ENCODE measurements around the gene PFKFB2. TPM values are rescaled to one million over a fixed set of nuclear protein-coding genes. Genes with fewer than 3 reads are reported as not detected.

PFKFB2 gene
- polyA plus RNA-seq, 1 donor (not counting 4 experiments of a cell fraction or from before 2014, with no cell fraction given): 12.2 TPM

DNA sequence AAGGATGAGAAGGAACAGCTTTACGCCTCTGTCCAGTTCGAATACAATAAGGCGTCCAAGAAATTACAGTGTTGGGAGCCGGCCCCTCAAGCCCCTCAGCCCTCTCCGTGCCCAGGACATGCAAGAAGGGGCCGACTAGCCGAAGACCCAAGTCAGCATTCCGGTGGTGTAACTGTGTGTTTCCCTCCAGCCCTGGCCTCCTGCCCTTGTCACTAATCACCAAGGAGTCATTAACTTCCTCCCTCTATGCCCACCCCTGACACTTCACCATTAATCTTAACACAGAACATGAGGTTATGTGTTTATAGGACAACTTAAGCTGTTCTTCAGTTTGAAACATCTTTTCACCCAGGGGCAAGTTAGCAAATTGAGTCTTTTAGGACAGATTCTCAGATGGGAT is 19.2 kb downstream of the PFKFB2 start:
- Histone ChIP-seq H2AFZ (ENCODE audit: control insufficient read depth, low read length) (no peak overlapping the region), H3K9me3 (ENCODE audit: control insufficient read depth, low read depth, low read length) (no peaks in the 10 kb centered on the region), H3K79me2 (ENCODE audit: control insufficient read depth, insufficient read depth, low read length) (no peaks in the 10 kb centered on the region), H3K27ac (ENCODE audit: control insufficient read depth, insufficient read depth, low read length) (no peak overlapping the region), H3K9me1 (ENCODE audit: control insufficient read depth, extremely low read depth, insufficient read depth, low read length) (no peaks in the 10 kb centered on the region), H3K4me3 (ENCODE audit: control insufficient read depth in 2 of 3, extremely low read depth in 1 of 3, insufficient read depth in 2 of 3, low read depth in 1 of 3, low read length in 3 of 3) (no peak overlapping the region), H4K20me1 (ENCODE audit: control insufficient read depth, extremely low read depth, insufficient read depth, low read length) (no peaks in the 10 kb centered on the region), H3K4me1 (ENCODE audit: control insufficient read depth, extremely low read depth, insufficient read depth, low read length) (peaks cover 30% of the 10 kb centered on the region), H3K27me3 (ENCODE audit: control insufficient read depth, extremely low read depth, insufficient read depth, low read length) (no peaks in the 10 kb centered on the region), H3K9ac (ENCODE audit: control insufficient read depth, extremely low read depth, insufficient read depth, low read length) (no peak overlapping the region), H3K4me2 (ENCODE audit: control insufficient read depth, extremely low read depth, insufficient read depth, low read depth, low read length) (no peak overlapping the region), H3K36me3 (ENCODE audit: control insufficient read depth in 2 of 2, extremely low read depth in 1 of 2, insufficient read depth in 2 of 2, low read length in 2 of 2) (peaks cover 25 to 29% of the 10 kb centered on the region in 2 experiments)
- no peak for TF ChIP-seq EZH2 (IDR thresholded peaks at IDR 0.05; ENCODE audit: low read length)
- TF ChIP-seq CTCF (optimal IDR thresholded peaks at IDR 0.05 in 1 of 3, IDR thresholded peaks at IDR 0.05 in 1 of 3, conservative IDR thresholded peaks at IDR 0.05 in 1 of 3; ENCODE audit: extremely low read depth in 1 of 3, insufficient read depth in 2 of 3, low read length in 3 of 3): no peak
- dilution Hi-C loops (cut with MboI; ENCODE audit: extremely low pct_ligation_motif_present, low sequenced_read_pairs): no loop called here
- no peak for FAIRE-seq
- DNase-seq (ENCODE audit: low read depth, low spot score): no peak

DNA sequence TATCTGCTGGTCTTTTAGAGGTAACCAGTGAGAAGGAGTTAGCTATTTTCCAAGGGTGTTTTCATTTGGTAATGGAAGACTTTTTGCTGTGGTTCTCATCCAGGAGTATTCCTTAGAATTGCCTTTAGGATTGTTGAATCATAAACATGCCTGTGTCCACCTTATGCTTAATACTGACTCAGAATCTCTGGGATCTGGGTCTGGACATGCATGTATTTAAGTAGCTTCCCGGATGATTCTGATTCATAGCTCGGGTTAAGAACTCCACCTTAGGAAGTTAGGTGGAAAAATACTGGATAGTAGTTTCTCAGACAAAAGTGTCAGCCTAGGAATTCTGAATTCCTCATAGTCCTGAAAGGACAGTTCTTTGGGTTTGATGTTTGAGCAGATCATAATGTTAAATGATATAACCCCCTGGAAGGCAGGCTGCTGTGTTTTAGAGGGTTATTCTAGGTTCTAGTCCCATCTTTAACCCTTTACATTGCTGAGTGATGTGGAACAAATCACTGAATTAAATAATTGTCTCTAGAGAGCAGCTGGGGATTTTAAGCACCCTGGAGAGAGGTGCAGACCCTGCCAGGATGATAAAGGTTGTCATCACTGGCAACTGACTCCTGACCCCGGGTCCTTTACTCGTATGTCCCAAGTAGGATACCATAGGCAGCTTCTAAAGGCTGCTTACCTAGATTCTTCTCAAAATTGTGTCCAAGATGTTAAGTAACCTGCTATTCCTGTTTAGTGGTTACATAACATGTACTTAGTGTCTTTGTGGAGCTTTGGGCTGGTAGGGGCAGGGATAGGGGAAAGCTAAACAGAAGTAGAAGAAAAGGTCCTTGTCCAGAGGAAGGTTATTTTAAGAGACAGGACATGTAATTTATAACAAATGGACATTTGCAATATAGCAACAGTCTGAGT is 21.1 kb downstream of the PFKFB2 start:
- H3K4me2 ChIP-seq (ENCODE audit: control insufficient read depth, extremely low read depth, insufficient read depth, low read depth, low read length): peak overlapping the region; percentile 47
- no peak overlapping the region for H3K4me3 ChIP-seq (ENCODE audit: control insufficient read depth in 2 of 3, extremely low read depth in 1 of 3, insufficient read depth in 2 of 3, low read depth in 1 of 3, low read length in 3 of 3)
- DNase-seq (ENCODE audit: low read depth, low spot score): peak; percentile 66
- H3K9me3 ChIP-seq (ENCODE audit: control insufficient read depth, low read depth, low read length): no peaks in the 10 kb centered on the region
- H3K36me3 ChIP-seq (ENCODE audit: control insufficient read depth in 2 of 2, extremely low read depth in 1 of 2, insufficient read depth in 2 of 2, low read length in 2 of 2): peaks cover 20 to 22% of the 10 kb centered on the region in 2 experiments
- no peaks in the 10 kb centered on the region for H3K27me3 ChIP-seq (ENCODE audit: control insufficient read depth, extremely low read depth, insufficient read depth, low read length)
- peaks cover 33% of the 10 kb centered on the region for H3K4me1 ChIP-seq (ENCODE audit: control insufficient read depth, extremely low read depth, insufficient read depth, low read length)
- FAIRE-seq: peak; percentile 91
- H3K27ac ChIP-seq (ENCODE audit: control insufficient read depth, insufficient read depth, low read length): peak overlapping the region; percentile 66
- no peaks in the 10 kb centered on the region for H3K79me2 ChIP-seq (ENCODE audit: control insufficient read depth, insufficient read depth, low read length)
- TF ChIP-seq EZH2 (IDR thresholded peaks at IDR 0.05; ENCODE audit: low read length): no peak
- TF ChIP-seq CTCF (optimal IDR thresholded peaks at IDR 0.05 in 1 of 3, IDR thresholded peaks at IDR 0.05 in 1 of 3, conservative IDR thresholded peaks at IDR 0.05 in 1 of 3; ENCODE audit: extremely low read depth in 1 of 3, insufficient read depth in 2 of 3, low read length in 3 of 3): no peak
- no peak overlapping the region for H2AFZ ChIP-seq (ENCODE audit: control insufficient read depth, low read length)
- no peaks in the 10 kb centered on the region for H4K20me1 ChIP-seq (ENCODE audit: control insufficient read depth, extremely low read depth, insufficient read depth, low read length)
- H3K9me1 ChIP-seq (ENCODE audit: control insufficient read depth, extremely low read depth, insufficient read depth, low read length): no peaks in the 10 kb centered on the region
- H3K9ac ChIP-seq (ENCODE audit: control insufficient read depth, extremely low read depth, insufficient read depth, low read length): peak overlapping the region; percentile 4
- dilution Hi-C loops (cut with MboI; ENCODE audit: extremely low pct_ligation_motif_present, low sequenced_read_pairs): no loop called here
